SH-SY5Y (cell line): Measurements from ENCODE around the gene TYK2.

Experiments used
- GATA2 ChIP-seq: IDR thresholded peaks from 2 replicates; pipeline ENCODE4 v1.6.1; 2011; ENCODE audit warnings: mild to moderate bottlenecking, low read depth, low read length
- GATA3 ChIP-seq: IDR thresholded peaks from 2 replicates; pipeline ENCODE4 v1.6.1; 2011; ENCODE audit warnings: low read depth, mild to moderate bottlenecking, low read length, moderate library complexity

DNA sequence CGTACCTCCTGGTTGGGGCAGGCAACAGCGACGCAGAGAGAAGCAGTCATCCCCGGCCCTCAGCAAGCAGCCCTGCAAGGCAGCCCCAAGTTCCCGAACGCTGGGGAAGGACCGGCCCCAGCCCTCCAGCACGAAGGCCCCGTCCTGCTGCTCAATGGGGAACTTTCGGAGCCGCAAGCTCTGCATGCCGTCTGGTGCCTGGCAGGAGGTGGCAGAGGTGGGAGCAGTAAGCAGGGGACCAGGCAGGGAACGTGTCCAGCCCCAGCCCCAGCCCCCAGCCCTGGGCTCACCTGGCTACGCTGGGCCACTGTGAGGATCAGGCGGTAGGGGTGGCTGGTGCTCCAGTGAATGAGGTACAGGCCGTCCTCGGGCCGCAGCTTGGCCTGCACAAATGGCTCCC, 18.1 kb downstream of the TYK2 start:
- TF ChIP-seq GATA2 (no peak), GATA3 (no peak)
